SK-N-SH treated with all-trans-retinoic acid at 6 μM for 48 hours (cell line): ENCODE measurements around the gene PEX5L.
A peak's percentile ranks its signal among the peaks of the same experiment; 100 is the strongest.

Source experiments
- ATAC-seq: fragments of 200-7000 bp; cut with Tn5 transposase; 3 replicates; pipeline ENCODE4 v1.9.1; 2020; ENCODE audit warnings: mild to moderate bottlenecking, moderate library complexity
- BACH2 ChIP-seq: fragments of 250-450 bp; sonication (Bioruptor Pico); IDR thresholded peaks from 2 replicates; pipeline ENCODE4 v1.9.0; 2021; ENCODE audit warnings: mild to moderate bottlenecking, borderline replicate concordance
- CREB5 ChIP-seq: fragments of 250-450 bp; sonication (Bioruptor Pico); IDR thresholded peaks from 2 replicates; pipeline ENCODE4 v1.5.1; 2020; ENCODE audit warnings: low read depth, mild to moderate bottlenecking, moderate library complexity
- CSDC2 ChIP-seq: fragments of 250-450 bp; sonication (Bioruptor Pico); IDR thresholded peaks from 2 replicates; pipeline ENCODE4 v1.5.0; 2020; ENCODE audit warnings: mild to moderate bottlenecking, moderate library complexity
- CSRNP3 ChIP-seq: fragments of 250-450 bp; sonication (Bioruptor Pico); IDR thresholded peaks from 2 replicates; pipeline ENCODE4 v1.5.1; 2021; ENCODE audit warnings: mild to moderate bottlenecking, moderate library complexity
- ESRRG ChIP-seq: fragments of 250-450 bp; sonication (Bioruptor Pico); IDR thresholded peaks from 2 replicates; pipeline ENCODE4 v1.6.1; 2021; ENCODE audit warnings: mild to moderate bottlenecking
- GLIS3 ChIP-seq: fragments of 250-450 bp; sonication (Bioruptor Pico); IDR thresholded peaks from 2 replicates; pipeline ENCODE4 v1.5.0; 2020; ENCODE audit warnings: mild to moderate bottlenecking, moderate library complexity
- ISL1 ChIP-seq: fragments of 250-450 bp; sonication (Bioruptor Pico); IDR thresholded peaks from 2 replicates; pipeline ENCODE4 v2.1.2; 2022; ENCODE audit warnings: mild to moderate bottlenecking, moderate library complexity
- OSR1 ChIP-seq: fragments of 250-450 bp; sonication (Bioruptor Pico); IDR thresholded peaks from 2 replicates; pipeline ENCODE4 v1.8.0; 2022; ENCODE audit warnings: moderate library complexity, mild to moderate bottlenecking, inconsistent platforms
- PATZ1 ChIP-seq: fragments of 250-450 bp; sonication (Bioruptor Pico); IDR thresholded peaks from 2 replicates; pipeline ENCODE4 v1.8.0; 2020; ENCODE audit warnings: mild to moderate bottlenecking, moderate library complexity, borderline replicate concordance
- POU6F1 ChIP-seq: fragments of 250-450 bp; sonication (Bioruptor Pico); IDR thresholded peaks from 2 replicates; pipeline ENCODE4 v1.8.0; 2021; ENCODE audit warnings: low read depth, mild to moderate bottlenecking, moderate library complexity, borderline replicate concordance
- PPARA ChIP-seq: fragments of 250-450 bp; sonication (Bioruptor Pico); IDR thresholded peaks from 2 replicates; pipeline ENCODE4 v1.5.0; 2020; ENCODE audit warnings: mild to moderate bottlenecking, borderline replicate concordance
- RARB ChIP-seq: fragments of 250-450 bp; sonication (Bioruptor Pico); IDR thresholded peaks from 2 replicates; pipeline ENCODE4 v1.8.0; 2021; ENCODE audit warnings: mild to moderate bottlenecking, moderate library complexity
- SNAI2 ChIP-seq: fragments of 250-450 bp; sonication (Bioruptor Pico); IDR thresholded peaks from 2 replicates; pipeline ENCODE4 v1.5.0; 2020; ENCODE audit warnings: mild to moderate bottlenecking, moderate library complexity
- TCF4 ChIP-seq: fragments of 250-450 bp; sonication (Bioruptor Pico); IDR thresholded peaks from 2 replicates; pipeline ENCODE4 v1.8.0; 2021; ENCODE audit warnings: mild to moderate bottlenecking, moderate library complexity, borderline replicate concordance
- TOX ChIP-seq: fragments of 250-450 bp; sonication (Bioruptor Pico); IDR thresholded peaks from 2 replicates; pipeline ENCODE4 v1.8.0; 2021; ENCODE audit warnings: mild to moderate bottlenecking, moderate library complexity, borderline replicate concordance
- TSHZ2 ChIP-seq: fragments of 250-450 bp; sonication (Bioruptor Pico); IDR thresholded peaks from 2 replicates; pipeline ENCODE4 v1.5.0; 2020; ENCODE audit warnings: mild to moderate bottlenecking, moderate library complexity
- ZFP3 ChIP-seq: fragments of 250-450 bp; sonication (Bioruptor Pico); IDR thresholded peaks from 2 replicates; pipeline ENCODE4 v1.5.0; 2020; ENCODE audit warnings: mild to moderate bottlenecking, moderate library complexity
- ZFP30 ChIP-seq: fragments of 450-650 bp; formaldehyde crosslinking; IDR thresholded peaks from 2 replicates; pipeline ENCODE4 v1.5.0; 2022; ENCODE audit warnings: mild to moderate bottlenecking, moderate library complexity
- ZNF565 ChIP-seq: fragments of 450-650 bp; formaldehyde crosslinking; conservative IDR thresholded peaks from 2 replicates; pipeline ENCODE4 v1.5.0; 2020; ENCODE audit warnings: low read depth, mild to moderate bottlenecking, moderate library complexity
- ZNF70 ChIP-seq: fragments of 450-650 bp; formaldehyde crosslinking; IDR thresholded peaks from 2 replicates; pipeline ENCODE4 v1.5.0; 2020; ENCODE audit warnings: mild to moderate bottlenecking, moderate library complexity
- ZNF8 ChIP-seq: fragments of 450-650 bp; formaldehyde crosslinking; IDR thresholded peaks from 2 replicates; pipeline ENCODE4 v1.5.0; 2020; ENCODE audit warnings: mild to moderate bottlenecking, moderate library complexity

The PEX5L gene

GRCh38 chr3:179948740-179949139, 88.0 kb downstream of the PEX5L start:
- no peak for ATAC-seq
- TF ChIP-seq CSRNP3 (CRISPR knock-in tag) (no peak), ZNF8 (CRISPR knock-in tag) (no peak), GLIS3 (no peak), PATZ1 (CRISPR knock-in tag) (no peak), PPARA (no peak), POU6F1 (CRISPR knock-in tag) (no peak)

GRCh38 chr3:179945569-179945968, 91.2 kb downstream of the PEX5L start:
- ATAC-seq: no peak
- TF ChIP-seq ZNF8 (CRISPR knock-in tag) (no peak), PPARA (no peak), TOX (no peak), TCF4 (CRISPR knock-in tag) (no peak), ZNF70 (CRISPR knock-in tag) (no peak), CREB5 (CRISPR knock-in tag) (no peak), CSRNP3 (CRISPR knock-in tag) (no peak), POU6F1 (CRISPR knock-in tag) (no peak)

- ATAC-seq: peak; percentile 42; the same call in 1 of the 3 replicates
- TF ChIP-seq OSR1 (CRISPR knock-in tag) (no peak), SNAI2 (no peak), ZNF565 (CRISPR knock-in tag) (no peak), ZFP3 (no peak), RARB (CRISPR knock-in tag) (no peak), PATZ1 (CRISPR knock-in tag) (no peak), TSHZ2 (CRISPR knock-in tag) (no peak), GLIS3 (no peak), BACH2 (CRISPR knock-in tag) (no peak), ESRRG (CRISPR knock-in tag) (no peak), ISL1 (no peak), ZNF8 (CRISPR knock-in tag) (no peak), ZFP30 (CRISPR knock-in tag) (no peak), CSRNP3 (CRISPR knock-in tag) (no peak), CSDC2 (CRISPR knock-in tag) (no peak)
These were observed 93.4 kb downstream of the PEX5L start for GRCh38 chr3:179943117-179943880.
